ENCODE data around the gene ATP1B2.

ATP1B2 gene

DNA sequence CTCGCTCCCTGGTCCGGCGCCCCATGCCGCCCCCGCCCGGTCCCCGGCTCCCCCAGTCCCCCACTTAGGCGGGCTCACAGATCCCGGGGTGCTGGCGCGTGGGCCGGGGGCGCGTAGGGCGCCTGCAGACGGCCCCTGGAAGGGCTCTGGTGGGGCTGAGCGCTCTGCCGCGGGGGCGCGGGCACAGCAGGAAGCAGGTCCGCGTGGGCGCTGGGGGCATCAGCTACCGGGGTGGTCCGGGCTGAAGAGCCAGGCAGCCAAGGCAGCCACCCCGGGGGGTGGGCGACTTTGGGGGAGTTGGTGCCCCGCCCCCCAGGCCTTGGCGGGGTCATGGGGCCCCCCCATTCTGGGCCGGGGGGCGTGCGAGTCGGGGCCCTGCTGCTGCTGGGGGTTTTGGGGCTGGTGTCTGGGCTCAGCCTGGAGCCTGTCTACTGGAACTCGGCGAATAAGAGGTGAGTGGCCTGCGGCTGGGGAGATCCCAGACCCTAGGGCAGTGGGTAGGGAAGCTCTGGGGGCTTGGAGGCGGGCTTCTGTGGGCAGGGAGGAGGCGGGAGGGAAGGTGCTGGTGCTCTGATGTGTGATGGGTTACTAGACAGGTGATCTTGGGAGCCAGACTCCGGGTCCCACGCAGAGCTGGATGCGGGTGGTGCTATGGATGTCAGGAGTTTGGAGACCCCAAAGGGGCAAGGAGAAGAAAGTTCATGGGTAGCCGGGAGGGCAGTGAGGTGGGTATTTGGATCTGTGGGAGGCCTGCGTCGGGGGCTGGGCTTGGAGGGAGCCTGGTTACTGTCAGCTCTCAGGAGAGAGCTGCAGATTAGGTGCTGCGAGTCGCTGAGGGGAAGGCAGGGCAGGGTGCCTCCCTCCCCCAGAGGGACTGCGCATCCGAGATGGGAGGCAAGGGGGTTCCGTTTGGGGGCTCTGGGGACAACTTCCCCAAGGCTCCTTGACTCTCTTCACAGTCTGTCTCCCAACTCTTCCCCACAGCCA is 54.8 kb downstream of the ATP1B2 start:
- H3K9ac ChIP-seq (ENCODE audit: insufficient read length, low read depth), result peak overlapping the region; percentile 70
- H3K4me3 ChIP-seq (ENCODE audit: insufficient read length, low read depth), result peak overlapping the region; percentile 58
- DNase-seq (ENCODE audit: low read depth, low spot score), result no peak

DNA sequence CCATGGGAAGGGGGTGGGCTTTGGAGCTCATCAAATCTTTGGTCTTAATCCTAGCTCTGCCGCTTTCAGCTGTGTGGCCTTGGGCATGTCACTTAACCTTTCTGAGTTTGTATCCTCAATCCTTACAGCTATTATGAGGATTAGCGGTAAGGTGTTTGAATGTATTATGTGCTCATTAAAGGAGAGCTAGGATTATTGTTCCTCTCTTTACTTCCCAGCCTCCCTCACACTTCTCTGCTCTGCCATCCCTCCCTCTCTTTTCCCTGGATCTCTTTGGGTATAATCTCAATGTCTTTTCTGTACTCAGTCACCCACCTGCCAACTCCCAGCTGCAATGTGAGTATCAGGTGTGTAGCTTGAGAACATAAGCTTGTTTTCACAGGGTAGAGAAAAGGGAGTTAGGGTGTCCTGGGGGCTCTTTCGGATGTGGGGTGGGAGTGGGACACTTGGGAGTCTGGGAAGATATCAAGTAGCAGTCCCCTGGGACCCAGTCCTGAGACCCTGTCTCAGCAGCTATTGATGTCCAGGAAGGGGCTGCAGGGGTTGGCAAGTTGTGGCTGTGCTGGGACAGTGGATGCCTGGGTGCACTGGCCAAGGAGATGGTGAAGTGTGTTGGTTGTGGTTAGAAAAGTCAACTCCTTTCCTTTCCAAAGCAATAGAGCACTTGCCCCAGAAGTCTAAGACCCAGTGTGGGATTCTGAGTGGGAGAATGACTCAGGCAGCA is 56.1 kb downstream of the ATP1B2 start:
- no peak for DNase-seq (ENCODE audit: low read depth, low spot score)
- no peak for TF ChIP-seq YY1 (IDR thresholded peaks at IDR 0.05; ENCODE audit: insufficient read depth, insufficient read length)
- no peak for TF ChIP-seq ZNF274 (IDR thresholded peaks at IDR 0.05; ENCODE audit: low read depth, low read length)
- no peak for TF ChIP-seq SUZ12 (IDR thresholded peaks at IDR 0.05; ENCODE audit: extremely low read depth, insufficient read depth, insufficient read length)

More for the DNA sequence above, 54.8 kb downstream of the ATP1B2 start:
- Histone ChIP-seq H3K36me3 (ENCODE audit: insufficient read depth, insufficient read length, low read length) (peaks cover 24% of the 10 kb centered on the region), H3K27me3 (ENCODE audit: insufficient read depth, insufficient read length) (peaks cover 12% of the 10 kb centered on the region), H3K4me1 (ENCODE audit: insufficient read depth, insufficient read length) (peaks cover 14% of the 10 kb centered on the region), H3K9me3 (ENCODE audit: insufficient read depth, low read length) (no peaks in the 10 kb centered on the region)
- TF ChIP-seq YY1 (IDR thresholded peaks at IDR 0.05; ENCODE audit: insufficient read depth, insufficient read length) (no peak), ZNF274 (IDR thresholded peaks at IDR 0.05; ENCODE audit: low read depth, low read length) (no peak), SUZ12 (IDR thresholded peaks at IDR 0.05; ENCODE audit: extremely low read depth, insufficient read depth, insufficient read length) (no peak)

More for the DNA sequence above, 56.1 kb downstream of the ATP1B2 start:
- peaks cover 15% of the 10 kb centered on the region for H3K4me1 ChIP-seq (ENCODE audit: insufficient read depth, insufficient read length)
- no peaks in the 10 kb centered on the region for H3K9me3 ChIP-seq (ENCODE audit: insufficient read depth, low read length)
- H3K27me3 ChIP-seq (ENCODE audit: insufficient read depth, insufficient read length), result peaks cover 12% of the 10 kb centered on the region
- no peak overlapping the region for H3K4me3 ChIP-seq (ENCODE audit: insufficient read length, low read depth)
- H3K36me3 ChIP-seq (ENCODE audit: insufficient read depth, insufficient read length, low read length), result peaks cover 14% of the 10 kb centered on the region
- H3K9ac ChIP-seq (ENCODE audit: insufficient read length, low read depth), result no peak overlapping the region

Measured in NT2/D1 (cell line).